ENCODE measurements around the gene PPTC7.

Gene PPTC7

GRCh38 chr12:110501399-110501751 lies 81.7 kb downstream of the PPTC7 start:
- DNase-seq (ENCODE audit: extremely low read depth, low read depth): no peak
- no peak for TF ChIP-seq CTCF (IDR thresholded peaks at IDR 0.05; ENCODE audit: low read depth, low read length)

GRCh38 chr12:110498984-110499706 lies 84.0 kb downstream of the PPTC7 start:
- DNase-seq (ENCODE audit: extremely low read depth, low read depth): no peak
- TF ChIP-seq CTCF (IDR thresholded peaks at IDR 0.05; ENCODE audit: low read depth, low read length): no peak
